SK-N-SH (cell line): ENCODE measurements around the gene CIDEB.

ENCODE experiments used
- CHD2 ChIP-seq: fragments of 150-350 bp; IDR thresholded peaks from 2 replicates; pipeline ENCODE4 v1.6.1; 2018; ENCODE audit warnings: low read length; ENCODE audit not compliant: partially characterized antibody
- EZH2phosphoT487 ChIP-seq: fragments of 200-600 bp; sonication (generic); IDR thresholded peaks from 2 replicates; pipeline ENCODE4 v1.6.1; 2017; ENCODE audit warnings: low read depth, mixed run types, mild to moderate bottlenecking, antibody characterized with exemption, moderate library complexity, borderline replicate concordance
- FOXM1 ChIP-seq: IDR thresholded peaks from 2 replicates; pipeline ENCODE4 v1.4.0; 2012; ENCODE audit warnings: low read depth, mild to moderate bottlenecking
- GATA2 ChIP-seq: sonication (generic); formaldehyde crosslinking; IDR thresholded peaks from 2 replicates; pipeline ENCODE4 v1.5.0; 2020; ENCODE audit warnings: mild to moderate bottlenecking, missing genetic modification reagents
- NRF1 ChIP-seq: IDR thresholded peaks from 2 replicates; pipeline ENCODE4 v1.6.1; 2012; ENCODE audit warnings: low read depth, mild to moderate bottlenecking, low read length
- POLR2AphosphoS5 ChIP-seq: IDR thresholded peaks from 2 replicates; pipeline ENCODE4 v1.6.1; 2012; ENCODE audit warnings: low read depth, low read length
- RCOR1 ChIP-seq: fragments of 150-350 bp; IDR thresholded peaks from 2 replicates; pipeline ENCODE4 v1.6.1; 2017; ENCODE audit warnings: antibody characterized with exemption, low read length
- TCF12 ChIP-seq: IDR thresholded peaks from 2 replicates; pipeline ENCODE4 v1.4.0; 2012
- YY1 ChIP-seq: IDR thresholded peaks from 2 replicates; pipeline ENCODE4 v1.4.0; 2012; ENCODE audit warnings: low read depth, mild to moderate bottlenecking
- TF ChIP-seq, protein P1 (sequence below): fragments of 200-600 bp; sonication (generic); IDR thresholded peaks from 2 replicates; pipeline ENCODE4 v1.6.1; 2017; ENCODE audit warnings: antibody characterized with exemption, mild to moderate bottlenecking, moderate library complexity
- TF ChIP-seq, protein P2 (sequence below): IDR thresholded peaks from 2 replicates; pipeline ENCODE4 v1.6.1; 2012; ENCODE audit warnings: mild to moderate bottlenecking, low read depth, low read length, moderate library complexity

DNA sequence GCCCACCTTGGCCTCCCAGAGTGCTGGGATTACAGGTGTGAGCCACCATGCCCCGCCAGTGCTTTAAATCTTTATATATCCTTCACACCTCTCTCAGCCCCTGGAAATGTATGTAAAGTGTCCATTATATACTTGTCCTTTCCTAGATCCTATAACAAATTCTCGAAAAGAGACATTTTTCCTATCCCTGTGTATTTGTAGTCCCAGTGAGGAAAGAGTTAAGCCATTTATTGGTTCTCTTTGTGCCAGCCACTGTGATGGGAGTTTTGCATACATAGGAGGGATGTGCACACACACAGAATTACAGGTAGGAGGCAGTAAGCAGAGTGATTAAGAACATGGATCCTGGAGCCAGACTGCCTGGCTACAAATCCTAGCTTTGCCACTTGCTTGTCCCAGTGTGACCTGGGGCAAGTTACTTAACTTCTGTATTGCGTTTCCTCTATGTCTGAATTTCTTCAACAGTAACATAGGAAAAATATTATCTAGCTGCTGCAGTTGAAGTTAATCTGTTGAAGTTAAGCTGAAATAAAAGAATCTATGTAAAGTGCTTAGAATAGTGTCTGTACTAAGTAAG lies 34.3 kb downstream of the CIDEB start:
- TF ChIP-seq GATA2 (CRISPR knock-in tag) (no peak), RCOR1 (no peak), TCF12 (no peak), FOXM1 (no peak), YY1 (no peak), NRF1 (no peak), CHD2 (no peak), EZH2phosphoT487 (no peak), POLR2AphosphoS5 (no peak)
- TF ChIP-seq, protein P1, sequence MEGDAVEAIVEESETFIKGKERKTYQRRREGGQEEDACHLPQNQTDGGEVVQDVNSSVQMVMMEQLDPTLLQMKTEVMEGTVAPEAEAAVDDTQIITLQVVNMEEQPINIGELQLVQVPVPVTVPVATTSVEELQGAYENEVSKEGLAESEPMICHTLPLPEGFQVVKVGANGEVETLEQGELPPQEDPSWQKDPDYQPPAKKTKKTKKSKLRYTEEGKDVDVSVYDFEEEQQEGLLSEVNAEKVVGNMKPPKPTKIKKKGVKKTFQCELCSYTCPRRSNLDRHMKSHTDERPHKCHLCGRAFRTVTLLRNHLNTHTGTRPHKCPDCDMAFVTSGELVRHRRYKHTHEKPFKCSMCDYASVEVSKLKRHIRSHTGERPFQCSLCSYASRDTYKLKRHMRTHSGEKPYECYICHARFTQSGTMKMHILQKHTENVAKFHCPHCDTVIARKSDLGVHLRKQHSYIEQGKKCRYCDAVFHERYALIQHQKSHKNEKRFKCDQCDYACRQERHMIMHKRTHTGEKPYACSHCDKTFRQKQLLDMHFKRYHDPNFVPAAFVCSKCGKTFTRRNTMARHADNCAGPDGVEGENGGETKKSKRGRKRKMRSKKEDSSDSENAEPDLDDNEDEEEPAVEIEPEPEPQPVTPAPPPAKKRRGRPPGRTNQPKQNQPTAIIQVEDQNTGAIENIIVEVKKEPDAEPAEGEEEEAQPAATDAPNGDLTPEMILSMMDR = no peak; the same call in 1 of the 2 replicates
- TF ChIP-seq, protein P2, sequence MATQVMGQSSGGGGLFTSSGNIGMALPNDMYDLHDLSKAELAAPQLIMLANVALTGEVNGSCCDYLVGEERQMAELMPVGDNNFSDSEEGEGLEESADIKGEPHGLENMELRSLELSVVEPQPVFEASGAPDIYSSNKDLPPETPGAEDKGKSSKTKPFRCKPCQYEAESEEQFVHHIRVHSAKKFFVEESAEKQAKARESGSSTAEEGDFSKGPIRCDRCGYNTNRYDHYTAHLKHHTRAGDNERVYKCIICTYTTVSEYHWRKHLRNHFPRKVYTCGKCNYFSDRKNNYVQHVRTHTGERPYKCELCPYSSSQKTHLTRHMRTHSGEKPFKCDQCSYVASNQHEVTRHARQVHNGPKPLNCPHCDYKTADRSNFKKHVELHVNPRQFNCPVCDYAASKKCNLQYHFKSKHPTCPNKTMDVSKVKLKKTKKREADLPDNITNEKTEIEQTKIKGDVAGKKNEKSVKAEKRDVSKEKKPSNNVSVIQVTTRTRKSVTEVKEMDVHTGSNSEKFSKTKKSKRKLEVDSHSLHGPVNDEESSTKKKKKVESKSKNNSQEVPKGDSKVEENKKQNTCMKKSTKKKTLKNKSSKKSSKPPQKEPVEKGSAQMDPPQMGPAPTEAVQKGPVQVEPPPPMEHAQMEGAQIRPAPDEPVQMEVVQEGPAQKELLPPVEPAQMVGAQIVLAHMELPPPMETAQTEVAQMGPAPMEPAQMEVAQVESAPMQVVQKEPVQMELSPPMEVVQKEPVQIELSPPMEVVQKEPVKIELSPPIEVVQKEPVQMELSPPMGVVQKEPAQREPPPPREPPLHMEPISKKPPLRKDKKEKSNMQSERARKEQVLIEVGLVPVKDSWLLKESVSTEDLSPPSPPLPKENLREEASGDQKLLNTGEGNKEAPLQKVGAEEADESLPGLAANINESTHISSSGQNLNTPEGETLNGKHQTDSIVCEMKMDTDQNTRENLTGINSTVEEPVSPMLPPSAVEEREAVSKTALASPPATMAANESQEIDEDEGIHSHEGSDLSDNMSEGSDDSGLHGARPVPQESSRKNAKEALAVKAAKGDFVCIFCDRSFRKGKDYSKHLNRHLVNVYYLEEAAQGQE = no peak
